Gastrocnemius medialis (tissue), 4 donors: ENCODE results near the gene ARAP3.

Source experiments
- POLR2A ChIP-seq, 2 donors: fragments of 450-650 bp; IDR thresholded peaks; one replicate each; pipeline ENCODE4 v1.6.1; 2017; ENCODE audit warnings: antibody characterized with exemption in 2 of 2, mild to moderate bottlenecking in 2 of 2, moderate library complexity in 2 of 2
- TF ChIP-seq, protein P1 (sequence below), 5 experiments: fragments of 450-650 bp in 3 of 5; fragments of 200-600 bp in 2 of 5; sonication (generic) in 2 of 5; IDR thresholded peaks in 4 of 5; conservative IDR thresholded peaks in 1 of 5; 1 replicate in 4 of 5; 2 replicates in 1 of 5; pipeline ENCODE4 v1.5.1; 2016 to 2019; ENCODE audit warnings: antibody characterized with exemption in 5 of 5, mild to moderate bottlenecking in 3 of 5, moderate library complexity in 3 of 5

- TF ChIP-seq, protein P1, sequence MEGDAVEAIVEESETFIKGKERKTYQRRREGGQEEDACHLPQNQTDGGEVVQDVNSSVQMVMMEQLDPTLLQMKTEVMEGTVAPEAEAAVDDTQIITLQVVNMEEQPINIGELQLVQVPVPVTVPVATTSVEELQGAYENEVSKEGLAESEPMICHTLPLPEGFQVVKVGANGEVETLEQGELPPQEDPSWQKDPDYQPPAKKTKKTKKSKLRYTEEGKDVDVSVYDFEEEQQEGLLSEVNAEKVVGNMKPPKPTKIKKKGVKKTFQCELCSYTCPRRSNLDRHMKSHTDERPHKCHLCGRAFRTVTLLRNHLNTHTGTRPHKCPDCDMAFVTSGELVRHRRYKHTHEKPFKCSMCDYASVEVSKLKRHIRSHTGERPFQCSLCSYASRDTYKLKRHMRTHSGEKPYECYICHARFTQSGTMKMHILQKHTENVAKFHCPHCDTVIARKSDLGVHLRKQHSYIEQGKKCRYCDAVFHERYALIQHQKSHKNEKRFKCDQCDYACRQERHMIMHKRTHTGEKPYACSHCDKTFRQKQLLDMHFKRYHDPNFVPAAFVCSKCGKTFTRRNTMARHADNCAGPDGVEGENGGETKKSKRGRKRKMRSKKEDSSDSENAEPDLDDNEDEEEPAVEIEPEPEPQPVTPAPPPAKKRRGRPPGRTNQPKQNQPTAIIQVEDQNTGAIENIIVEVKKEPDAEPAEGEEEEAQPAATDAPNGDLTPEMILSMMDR (IDR thresholded peaks at IDR 0.05 in 4 of 5, conservative IDR thresholded peaks at IDR 0.05 in 1 of 5) = no peak
- TF ChIP-seq POLR2A (IDR thresholded peaks at IDR 0.05) = no peak
Observed at GRCh38 chr5:141692919-141693725, 11.1 kb upstream of the ARAP3 start.
